Neural crest cell (in vitro differentiated cells): Measurements from ENCODE around the gene RAB5B. TPM values are rescaled to one million over a fixed set of nuclear protein-coding genes. Genes with fewer than 3 reads are reported as not detected.
"Not testable (repeated sequence)": the region's sequence is repeated elsewhere in the genome, so short reads cannot be mapped to it uniquely, and the experiment has no call there.

ENCODE experiments used
- DNase-seq: peaks from one replicate; pipeline ENCODE4 v3.0.0; 2021; ENCODE audit warnings: low read depth, mixed read lengths, low spot score
- H3K27ac Mint-ChIP-seq: one replicate; pipeline ENCODE4 v1.8.0; 2021; ENCODE audit warnings: mild to moderate bottlenecking, mixed read lengths; ENCODE audit not compliant: unreplicated experiment
- H3K27me3 Mint-ChIP-seq: 2 replicates; pipeline ENCODE4 v1.8.0; 2021; ENCODE audit warnings: low read depth, mild to moderate bottlenecking, mixed read lengths
- H3K36me3 Mint-ChIP-seq: 2 replicates; pipeline ENCODE4 v1.8.0; 2021; ENCODE audit warnings: low read depth, mild to moderate bottlenecking, mixed read lengths
- H3K4me1 Mint-ChIP-seq: 2 replicates; pipeline ENCODE4 v1.8.0; 2021; ENCODE audit warnings: mixed read lengths
- H3K4me3 Mint-ChIP-seq: one replicate; pipeline ENCODE4 v1.8.0; 2021; ENCODE audit warnings: mild to moderate bottlenecking, mixed read lengths
- H3K9me3 Mint-ChIP-seq: 2 replicates; pipeline ENCODE4 v1.8.0; 2021; ENCODE audit warnings: mixed read lengths
- CTCF ChIP-seq: fragments of 200-600 bp; sonication (generic); conservative IDR thresholded peaks from 2 replicates; pipeline ENCODE4 v1.5.0; 2021; ENCODE audit warnings: antibody characterized with exemption, mild to moderate bottlenecking
- total RNA-seq: library from RNA; stranded (reverse); gene quantifications from 2 replicates; pipeline ENCODE4 v1.2.1, GENCODE V29; 2021

Gene RAB5B
- total RNA-seq, 1 donor from 2014 or later = 86.5 TPM

- TF ChIP-seq CTCF = no peak
- Mint-ChIP-seq H3K27ac (no peak overlapping the region), H3K27me3 (no peaks in the 10 kb centered on the region), H3K4me1 (peaks cover 35% of the 10 kb centered on the region), H3K36me3 (peaks cover 18% of the 10 kb centered on the region), H3K4me3 (no peak overlapping the region), H3K9me3 (no peaks in the 10 kb centered on the region)
- DNase-seq = no peak
Measured at GRCh38 chr12:56038022-56038655, 64.3 kb downstream of the RAB5B start.

- Mint-ChIP-seq H3K9me3 (no peaks in the 10 kb centered on the region), H3K27ac (no peak overlapping the region), H3K4me3 (no peak overlapping the region), H3K36me3 (peaks cover 21% of the 10 kb centered on the region), H3K27me3 (no peaks in the 10 kb centered on the region), H3K4me1 (peaks cover 39% of the 10 kb centered on the region)
- no peak for DNase-seq
- no peak for TF ChIP-seq CTCF
Measured at GRCh38 chr12:56040151-56040550, 66.3 kb downstream of the RAB5B start.

GRCh38 chr12:56040963-56041551, 67.2 kb downstream of the RAB5B start:
- H3K4me3 Mint-ChIP-seq = peak overlapping the region; percentile 96
- no peaks in the 10 kb centered on the region for H3K9me3 Mint-ChIP-seq
- DNase-seq = no peak
- H3K36me3 Mint-ChIP-seq = peaks cover 12% of the 10 kb centered on the region
- no peak for TF ChIP-seq CTCF
- H3K27me3 Mint-ChIP-seq = no peaks in the 10 kb centered on the region
- no peak overlapping the region for H3K27ac Mint-ChIP-seq
- peaks cover 39% of the 10 kb centered on the region for H3K4me1 Mint-ChIP-seq

- no peaks in the 10 kb centered on the region for H3K9me3 Mint-ChIP-seq
Measured at GRCh38 chr12:56041552-56042429, 67.9 kb downstream of the RAB5B start, which contains the start of gene RPS26. Gene RPS26, plus strand, starts transcription at chr12:56041918. Its CDS starts 249 bp downstream, at chr12:56042167.

GRCh38 chr12:56042430-56042813, 68.5 kb downstream of the RAB5B start:
- Mint-ChIP-seq H3K4me1 (peaks cover 42% of the 10 kb centered on the region), H3K4me3 (peak overlapping the region; percentile 96), H3K27ac (peak overlapping the region; percentile 99), H3K36me3 (peaks cover 12% of the 10 kb centered on the region)
- not testable (repeated sequence) for DNase-seq, H3K9me3 Mint-ChIP-seq, H3K27me3 Mint-ChIP-seq

More at GRCh38 chr12:56041552-56042429, 67.9 kb downstream of the RAB5B start, which contains the start of gene RPS26:
- Mint-ChIP-seq H3K4me3 (peak within 1 kb of the TSS; percentile 96), H3K36me3 (peaks cover 12% of the 10 kb centered on the region), H3K27ac (peak within 1 kb of the TSS; percentile 99), H3K27me3 (no peaks in the 10 kb centered on the region), H3K4me1 (peaks cover 39% of the 10 kb centered on the region)
- TF ChIP-seq CTCF = peak; percentile 63
- DNase-seq = peak; percentile 85
